Panc1 (cell line): ENCODE results near the gene CES5A. TPM values are rescaled to one million over a fixed set of nuclear protein-coding genes. Genes with fewer than 3 reads are reported as not detected.
"Not testable (repeated sequence)": the region's sequence is repeated elsewhere in the genome, so short reads cannot be mapped to it uniquely, and the experiment has no call there.

ENCODE experiments used
- ATAC-seq: fragments of 200-7000 bp; cut with Tn5 transposase; 2 replicates; pipeline ENCODE4 v1.9.1; 2020; ENCODE audit warnings: mild to moderate bottlenecking, moderate library complexity
- BruUV-seq: library from RNA; stranded (reverse); fragments of 400-500 nt; replicated peaks from 2 replicates; lab custom pipeline; 2021; lab: Mats Ljungman, UMichigan
- CTCF ChIA-PET: fragments of 300-600 bp; sonication (Branson Sonifier 250); formaldehyde crosslinking; loops from one replicate; lab custom pipeline; 2022; ENCODE audit warnings: antibody characterized with exemption; lab: Charles Lee
- POLR2A ChIA-PET: fragments of 300-600 bp; sonication (Branson Sonifier 250); formaldehyde crosslinking; loops from one replicate; lab custom pipeline; 2022; ENCODE audit warnings: antibody characterized with exemption; lab: Charles Lee
- DNase-seq: peaks from one replicate; pipeline ENCODE4 v3.0.0-alpha.2; 2010; ENCODE audit warnings: low read depth, low spot score
- H3K27ac ChIP-seq: 2 replicates; pipeline ENCODE4 v1.5.1; 2011; ENCODE audit warnings: mild to moderate bottlenecking, low read length, inconsistent platforms
- H3K27me3 ChIP-seq: fragments of 200-500 bp; sonication (Bioruptor generic); 2 replicates; pipeline ENCODE4 v1.6.0; 2014; ENCODE audit warnings: low read length, inconsistent platforms; ENCODE audit not compliant: control insufficient read depth, insufficient read depth
- H3K36me3 ChIP-seq: fragments of 200-500 bp; sonication (Bioruptor generic); 2 replicates; pipeline ENCODE4 v1.5.1; 2014; ENCODE audit warnings: inconsistent platforms, mild to moderate bottlenecking, low read length, moderate library complexity; ENCODE audit not compliant: control insufficient read depth, insufficient read depth
- H3K4me1 ChIP-seq: 2 replicates; pipeline ENCODE4 v1.5.1; 2011; ENCODE audit warnings: inconsistent platforms, mild to moderate bottlenecking, low read length, moderate library complexity; ENCODE audit not compliant: control insufficient read depth, insufficient read depth
- H3K4me3 ChIP-seq, 2 experiments: 2 replicates each; pipeline ENCODE4 v1.5.1; 2011 to 2012; ENCODE audit warnings: low read depth in 2 of 2, low read length in 2 of 2, mild to moderate bottlenecking in 2 of 2, inconsistent platforms in 1 of 2, moderate library complexity in 1 of 2
- H3K9me3 ChIP-seq: fragments of 200-500 bp; sonication (Bioruptor generic); 2 replicates; pipeline ENCODE4 v1.5.1; 2014; ENCODE audit warnings: low read depth, mild to moderate bottlenecking, inconsistent platforms, low read length, moderate library complexity; ENCODE audit not compliant: control insufficient read depth, insufficient read depth
- CTCF ChIP-seq: fragments of 450-650 bp; IDR thresholded peaks from 2 replicates; pipeline ENCODE4 v1.5.1; 2017; ENCODE audit warnings: mild to moderate bottlenecking
- POLR2AphosphoS5 ChIP-seq: IDR thresholded peaks from 2 replicates; pipeline ENCODE4 v1.6.1; 2012; ENCODE audit warnings: mild to moderate bottlenecking, low read depth, low read length, moderate library complexity
- REST ChIP-seq, 2 experiments: IDR thresholded peaks; 2 replicates each; pipeline ENCODE4 v1.6.1; 2011 to 2012; ENCODE audit warnings: low read depth in 2 of 2, control low read depth in 1 of 2, low read length in 1 of 2, mild to moderate bottlenecking in 1 of 2, moderate library complexity in 1 of 2; ENCODE audit not compliant: insufficient read depth in 1 of 2
- SIN3A ChIP-seq: IDR thresholded peaks from 2 replicates; pipeline ENCODE4 v1.6.1; 2012; ENCODE audit warnings: low read depth, mild to moderate bottlenecking, low read length, moderate library complexity, borderline replicate concordance; ENCODE audit not compliant: insufficient read depth
- TCF7L2 ChIP-seq: IDR thresholded peaks from 2 replicates; pipeline ENCODE4 v1.6.1; 2011; ENCODE audit warnings: mild to moderate bottlenecking, low read depth, low read length, inconsistent platforms
- in situ Hi-C: cut with HindIII; loops from 2 replicates; pipeline ENCODE4 v1.10.0; 2016; ENCODE audit warnings: low sequenced_read_pairs, low pct_unique_long_range_greater_than_20kb
- intact Hi-C: fragments of 100-400 bp; cut with micrococcal nuclease; formaldehyde crosslinking; loops from one replicate; pipeline ENCODE4 v1.10.0; 2022; ENCODE audit not compliant: unreplicated experiment
- total RNA-seq: library from RNA; stranded (reverse); gene quantifications from one replicate; pipeline ENCODE4 v1.2.1, GENCODE V29; 2021; ENCODE audit not compliant: unreplicated experiment

Gene CES5A
- total RNA-seq, 1 experiment from 2014 or later: not detected

GRCh38 chr16:55815320-55815719 is 59.9 kb downstream of the CES5A start:
- BruUV-seq: no TSS peak
- no peaks in the 10 kb centered on the region for H3K4me1 ChIP-seq
- H3K9me3 ChIP-seq: no peaks in the 10 kb centered on the region
- TF ChIP-seq POLR2AphosphoS5 (no peak), REST (IDR thresholded peaks at IDR 0.05; ENCODE audit: insufficient read depth in 1 of 2, low read depth in 2 of 2, low read length in 1 of 2) (no peak), SIN3A (no peak), CTCF (no peak), TCF7L2 (no peak)
- in situ Hi-C loops: no loop called here
- no peaks in the 10 kb centered on the region for H3K36me3 ChIP-seq
- no peak overlapping the region for H3K27ac ChIP-seq
- intact Hi-C loops: no loop called here
- POLR2A ChIA-PET: no interaction called here
- no peaks in the 10 kb centered on the region for H3K27me3 ChIP-seq
- ATAC-seq (no peak), DNase-seq (no peak)
- CTCF ChIA-PET: no interaction called here
- H3K4me3 ChIP-seq: no peak overlapping the region

GRCh38 chr16:55814174-55814573 is 61.0 kb downstream of the CES5A start:
- DNase-seq, H3K27ac ChIP-seq, H3K4me1 ChIP-seq, intact Hi-C loops, in situ Hi-C loops, CTCF ChIA-PET, BruUV-seq, ATAC-seq, H3K4me3 ChIP-seq, H3K27me3 ChIP-seq, POLR2A ChIA-PET, H3K36me3 ChIP-seq, H3K9me3 ChIP-seq: not testable (repeated sequence)

GRCh38 chr16:55813730-55814129 is 61.4 kb downstream of the CES5A start:
- H3K27me3 ChIP-seq, BruUV-seq, CTCF ChIA-PET, POLR2A ChIA-PET, H3K36me3 ChIP-seq, H3K27ac ChIP-seq, ATAC-seq, intact Hi-C loops, in situ Hi-C loops, DNase-seq, H3K4me1 ChIP-seq, H3K4me3 ChIP-seq, H3K9me3 ChIP-seq: not testable (repeated sequence)
